ENCODE results near the gene UBE2D2.

The UBE2D2 gene

GRCh38 chr5:139649082-139649991, 88.2 kb downstream of the UBE2D2 start:
- no peak for DNase-seq

GRCh38 chr5:139650031-139650688, 89.0 kb downstream of the UBE2D2 start:
- DNase-seq: no peak

GRCh38 chr5:139650689-139651042, 89.5 kb downstream of the UBE2D2 start:
- DNase-seq: no peak

- DNase-seq: no peak
Measured at GRCh38 chr5:139651043-139651834, 90.1 kb downstream of the UBE2D2 start.

- no peak for DNase-seq
Measured at GRCh38 chr5:139651853-139652787, 91.0 kb downstream of the UBE2D2 start.

- DNase-seq: no peak
Measured at GRCh38 chr5:139652788-139653241, 91.7 kb downstream of the UBE2D2 start.

GRCh38 chr5:139653616-139654015, 92.5 kb downstream of the UBE2D2 start:
- no peak for DNase-seq

- no peak for DNase-seq
Measured at GRCh38 chr5:139654464-139654863, 93.3 kb downstream of the UBE2D2 start.

- DNase-seq: no peak
Measured at GRCh38 chr5:139654871-139655491, 93.8 kb downstream of the UBE2D2 start.

GRCh38 chr5:139655727-139656271, 94.7 kb downstream of the UBE2D2 start:
- DNase-seq: no peak

GRCh38 chr5:139657363-139658321, 96.5 kb downstream of the UBE2D2 start:
- no peak for DNase-seq

- DNase-seq: no peak
Measured at GRCh38 chr5:139658501-139658927, 97.4 kb downstream of the UBE2D2 start.

GRCh38 chr5:139658928-139659667, 98.0 kb downstream of the UBE2D2 start:
- DNase-seq: no peak

GRCh38 chr5:139659695-139660101, 98.6 kb downstream of the UBE2D2 start:
- DNase-seq: no peak

- DNase-seq: no peak
Measured at GRCh38 chr5:139660105-139660922, 99.2 kb downstream of the UBE2D2 start.

GRCh38 chr5:139660923-139661814, 100.0 kb downstream of the UBE2D2 start:
- DNase-seq: peak; percentile 31

GRCh38 chr5:139662617-139663016, 101.5 kb downstream of the UBE2D2 start:
- DNase-seq: no peak

Measured in NCI-H2107 (cell line).